Smooth muscle cell (in vitro differentiated cells): ENCODE results near the gene WFS1. TPM values are rescaled to one million over a fixed set of nuclear protein-coding genes. Genes with fewer than 3 reads are reported as not detected.

Experiments
- DNase-seq: peaks from one replicate; lab custom pipeline; 2025; ENCODE audit not compliant: unreplicated experiment; lab: John Stamatoyannopoulos, UW
- H2AFZ ChIP-seq: fragments of 200-600 bp; sonication (generic); 2 replicates; pipeline ENCODE4 v1.6.0; 2016; ENCODE audit warnings: antibody characterized with exemption, low read depth, mild to moderate bottlenecking
- H3F3A ChIP-seq: fragments of 200-600 bp; sonication (generic); 2 replicates; pipeline ENCODE4 v1.6.0; 2017; ENCODE audit warnings: antibody characterized with exemption, low read depth
- H3K27ac ChIP-seq: fragments of 200-600 bp; sonication (generic); 2 replicates; pipeline ENCODE4 v1.5.1; 2016; ENCODE audit warnings: low read depth, mild to moderate bottlenecking
- H3K27me3 ChIP-seq: fragments of 200-600 bp; sonication (generic); 2 replicates; pipeline ENCODE4 v1.6.1; 2016; ENCODE audit warnings: low read depth, mild to moderate bottlenecking
- H3K36me3 ChIP-seq: fragments of 200-600 bp; sonication (generic); 2 replicates; pipeline ENCODE4 v1.5.1; 2016; ENCODE audit warnings: low read depth
- H3K4me1 ChIP-seq: fragments of 200-600 bp; sonication (generic); 2 replicates; pipeline ENCODE4 v1.5.1; 2016; ENCODE audit warnings: low read depth
- H3K4me2 ChIP-seq: fragments of 200-600 bp; sonication (generic); 2 replicates; pipeline ENCODE4 v1.6.0; 2016; ENCODE audit warnings: mild to moderate bottlenecking
- H3K4me3 ChIP-seq: fragments of 200-600 bp; sonication (generic); 2 replicates; pipeline ENCODE4 v1.5.1; 2016; ENCODE audit warnings: mild to moderate bottlenecking
- H3K79me2 ChIP-seq: fragments of 200-600 bp; sonication (generic); 2 replicates; pipeline ENCODE4 v1.6.0; 2016; ENCODE audit warnings: low read depth, mild to moderate bottlenecking
- H3K9ac ChIP-seq: fragments of 200-600 bp; sonication (generic); 2 replicates; pipeline ENCODE4 v1.6.0; 2016; ENCODE audit warnings: low read depth
- H3K9me3 ChIP-seq: fragments of 200-600 bp; sonication (generic); replicated peaks from 2 replicates; pipeline ENCODE4 v1.5.1; 2016; ENCODE audit warnings: low read depth
- H4K20me1 ChIP-seq: fragments of 200-600 bp; sonication (generic); 2 replicates; pipeline ENCODE4 v1.6.0; 2016; ENCODE audit warnings: low read depth
- CTCF ChIP-seq: fragments of 200-600 bp; sonication (generic); IDR thresholded peaks from 2 replicates; pipeline ENCODE4 v1.5.1; 2017; ENCODE audit warnings: borderline replicate concordance, mild to moderate bottlenecking, antibody characterized with exemption; ENCODE audit not compliant: insufficient read depth, poor library complexity, severe bottlenecking
- WGBS: methylation state at CpG from one replicate; pipeline ENCODE4 v1.1.7; 2016; ENCODE audit warnings: low lambda C conversion rate; 5-methylcytosine and 5-hydroxymethylcytosine counted together
- polyA plus RNA-seq: library from polyadenylated mRNA; unstranded; fragments of >200 nt; fragmentation: Nextera tagmentation; extraction: Ambion mirVana; gene quantifications from 2 replicates; pipeline ENCODE4 v1.2.1, GENCODE V29; 2016
- total RNA-seq: library from RNA; depleted of rRNA; stranded (reverse); fragments of >200 nt; gene quantifications from 2 replicates; pipeline ENCODE4 v1.2.3, GENCODE V29; 2014

WFS1 gene
- total and polyA plus RNA-seq, 2 experiments from 2014 or later, result 28.6 to 30.2 TPM

- H3K36me3 ChIP-seq, result no peaks in the 10 kb centered on the region
- no peaks in the 10 kb centered on the region for H3K27me3 ChIP-seq
- peaks cover 60% of the 10 kb centered on the region for H4K20me1 ChIP-seq
- no peak for DNase-seq
- H3K4me1 ChIP-seq, result no peaks in the 10 kb centered on the region
- H3K9me3 ChIP-seq, result no peaks in the 10 kb centered on the region
- no peak overlapping the region for H3K27ac ChIP-seq
- no peak overlapping the region for H3K9ac ChIP-seq
- WGBS, result 97% methylated on average over 4 of the region's 4 CpGs
- H3F3A ChIP-seq, result no peaks in the 10 kb centered on the region
- H2AFZ ChIP-seq, result no peak overlapping the region
- no peak overlapping the region for H3K4me3 ChIP-seq
- no peaks in the 10 kb centered on the region for H3K79me2 ChIP-seq
- no peak for TF ChIP-seq CTCF
- H3K4me2 ChIP-seq, result no peak overlapping the region
Measured at GRCh38 chr4:6283282-6283681, 13.6 kb downstream of the WFS1 start.

- Histone ChIP-seq H3K4me3 (no peak overlapping the region), H3K36me3 (no peaks in the 10 kb centered on the region), H3K4me2 (no peak overlapping the region), H3K79me2 (no peaks in the 10 kb centered on the region), H2AFZ (no peak overlapping the region), H3K9me3 (no peaks in the 10 kb centered on the region), H3F3A (no peaks in the 10 kb centered on the region), H3K4me1 (no peaks in the 10 kb centered on the region), H3K27ac (no peak overlapping the region), H3K9ac (no peak overlapping the region), H4K20me1 (peaks cover 23% of the 10 kb centered on the region), H3K27me3 (no peaks in the 10 kb centered on the region)
- no peak for DNase-seq
- no peak for TF ChIP-seq CTCF
- WGBS, result 96% methylated on average over 16 of the region's 16 CpGs
Measured at GRCh38 chr4:6287017-6287788, 17.6 kb downstream of the WFS1 start.

GRCh38 chr4:6288342-6288741 lies 18.7 kb downstream of the WFS1 start:
- no peaks in the 10 kb centered on the region for H3K36me3 ChIP-seq
- no peak for DNase-seq
- WGBS, result 99% methylated on average over 5 of the region's 5 CpGs

More at GRCh38 chr4:6288342-6288741, 18.7 kb downstream of the WFS1 start:
- Histone ChIP-seq H4K20me1 (peaks cover 11% of the 10 kb centered on the region), H3K79me2 (no peaks in the 10 kb centered on the region), H3K27ac (no peak overlapping the region), H3K4me2 (no peak overlapping the region), H3K4me3 (no peak overlapping the region), H3K27me3 (no peaks in the 10 kb centered on the region), H3F3A (no peaks in the 10 kb centered on the region), H3K9me3 (no peaks in the 10 kb centered on the region), H2AFZ (no peak overlapping the region), H3K9ac (no peak overlapping the region), H3K4me1 (no peaks in the 10 kb centered on the region)
- TF ChIP-seq CTCF, result no peak
